ENCODE measurements around the gene STBD1.
"Not testable (repeated sequence)": the region's sequence is repeated elsewhere in the genome, so short reads cannot be mapped to it uniquely, and the experiment has no call there.

The STBD1 gene

GRCh38 chr4:76305971-76306881 is at the start of gene STBD1:
STBD1 (plus strand) TSS chr4:76306733; CDS start chr4:76306770, 37 bp downstream.
- peak; percentile 22 for DNase-seq (ENCODE audit: low spot score)

- DNase-seq (ENCODE audit: low spot score): no peak
Observed at GRCh38 chr4:76256968-76257367, 49.6 kb upstream of the STBD1 start.

GRCh38 chr4:76257824-76258223 is 48.7 kb upstream of the STBD1 start:
- peak; percentile 32 for DNase-seq (ENCODE audit: low spot score)

GRCh38 chr4:76260571-76260970 is 46.0 kb upstream of the STBD1 start:
- no peak for DNase-seq (ENCODE audit: low spot score)

GRCh38 chr4:76265631-76266218 is 40.8 kb upstream of the STBD1 start:
- no peak for DNase-seq (ENCODE audit: low spot score)

- DNase-seq (ENCODE audit: low spot score): no peak
Observed at GRCh38 chr4:76266627-76267026, 39.9 kb upstream of the STBD1 start.

GRCh38 chr4:76267811-76268210 is 38.7 kb upstream of the STBD1 start:
- no peak for DNase-seq (ENCODE audit: low spot score)

- DNase-seq (ENCODE audit: low spot score): no peak
Observed at GRCh38 chr4:76270244-76271175, 36.0 kb upstream of the STBD1 start.

GRCh38 chr4:76271248-76271647 is 35.3 kb upstream of the STBD1 start:
- no peak for DNase-seq (ENCODE audit: low spot score)

- DNase-seq (ENCODE audit: low spot score): no peak
Observed at GRCh38 chr4:76272073-76272472, 34.5 kb upstream of the STBD1 start.

GRCh38 chr4:76272582-76272981 is 34.0 kb upstream of the STBD1 start:
- DNase-seq (ENCODE audit: low spot score): no peak

GRCh38 chr4:76272999-76273398 is 33.5 kb upstream of the STBD1 start:
- DNase-seq (ENCODE audit: low spot score): no peak

GRCh38 chr4:76275486-76276124 is 30.9 kb upstream of the STBD1 start:
- no peak for DNase-seq (ENCODE audit: low spot score)

GRCh38 chr4:76276813-76277212 is 29.7 kb upstream of the STBD1 start:
- DNase-seq (ENCODE audit: low spot score): no peak

GRCh38 chr4:76277667-76278066 is 28.9 kb upstream of the STBD1 start:
- DNase-seq (ENCODE audit: low spot score): no peak

- no peak for DNase-seq (ENCODE audit: low spot score)
Observed at GRCh38 chr4:76278583-76278982, 27.9 kb upstream of the STBD1 start.

GRCh38 chr4:76279462-76279861 is 27.1 kb upstream of the STBD1 start:
- DNase-seq (ENCODE audit: low spot score): no peak

- no peak for DNase-seq (ENCODE audit: low spot score)
Observed at GRCh38 chr4:76280488-76281441, 25.8 kb upstream of the STBD1 start.

- DNase-seq (ENCODE audit: low spot score): not testable (repeated sequence)
Observed at GRCh38 chr4:76281594-76281993, 24.9 kb upstream of the STBD1 start.

- no peak for DNase-seq (ENCODE audit: low spot score)
Observed at GRCh38 chr4:76282941-76283689, 23.4 kb upstream of the STBD1 start.

Measured in pons (tissue), 1 donor.